Neural crest cell (in vitro differentiated cells): Measurements from ENCODE around the gene ARSK. TPM values are rescaled to one million over a fixed set of nuclear protein-coding genes. Genes with fewer than 3 reads are reported as not detected.

Experiments used
- DNase-seq: peaks from one replicate; pipeline ENCODE4 v3.0.0; 2021; ENCODE audit warnings: low read depth, mixed read lengths, low spot score
- H3K27ac Mint-ChIP-seq: one replicate; pipeline ENCODE4 v1.8.0; 2021; ENCODE audit warnings: mild to moderate bottlenecking, mixed read lengths; ENCODE audit not compliant: unreplicated experiment
- H3K27me3 Mint-ChIP-seq: 2 replicates; pipeline ENCODE4 v1.8.0; 2021; ENCODE audit warnings: low read depth, mild to moderate bottlenecking, mixed read lengths
- H3K36me3 Mint-ChIP-seq: 2 replicates; pipeline ENCODE4 v1.8.0; 2021; ENCODE audit warnings: low read depth, mild to moderate bottlenecking, mixed read lengths
- H3K4me1 Mint-ChIP-seq: 2 replicates; pipeline ENCODE4 v1.8.0; 2021; ENCODE audit warnings: mixed read lengths
- H3K4me3 Mint-ChIP-seq: one replicate; pipeline ENCODE4 v1.8.0; 2021; ENCODE audit warnings: mild to moderate bottlenecking, mixed read lengths
- H3K9me3 Mint-ChIP-seq: 2 replicates; pipeline ENCODE4 v1.8.0; 2021; ENCODE audit warnings: mixed read lengths
- CTCF ChIP-seq: fragments of 200-600 bp; sonication (generic); conservative IDR thresholded peaks from 2 replicates; pipeline ENCODE4 v1.5.0; 2021; ENCODE audit warnings: antibody characterized with exemption, mild to moderate bottlenecking
- total RNA-seq: library from RNA; stranded (reverse); gene quantifications from 2 replicates; pipeline ENCODE4 v1.2.1, GENCODE V29; 2021

The ARSK gene
- total RNA-seq, 1 donor from 2014 or later, result 8.9 TPM

- DNase-seq, result no peak
- Mint-ChIP-seq H3K4me1 (no peaks in the 10 kb centered on the region), H3K36me3 (no peaks in the 10 kb centered on the region), H3K27me3 (peaks cover 2% of the 10 kb centered on the region), H3K4me3 (no peak overlapping the region), H3K9me3 (peaks cover 8% of the 10 kb centered on the region), H3K27ac (no peak overlapping the region)
- no peak for TF ChIP-seq CTCF
Observed at GRCh38 chr5:95633671-95634070, 78.8 kb downstream of the ARSK start.

- TF ChIP-seq CTCF, result no peak
- Mint-ChIP-seq H3K27me3 (peaks cover 2% of the 10 kb centered on the region), H3K36me3 (no peaks in the 10 kb centered on the region), H3K9me3 (peaks cover 7% of the 10 kb centered on the region), H3K27ac (no peak overlapping the region), H3K4me3 (no peak overlapping the region), H3K4me1 (no peaks in the 10 kb centered on the region)
- DNase-seq, result no peak
Observed at GRCh38 chr5:95634081-95634480, 79.2 kb downstream of the ARSK start.

GRCh38 chr5:95638632-95639031 lies 83.7 kb downstream of the ARSK start:
- Mint-ChIP-seq H3K27me3 (peaks cover 2% of the 10 kb centered on the region), H3K4me1 (no peaks in the 10 kb centered on the region), H3K27ac (no peak overlapping the region), H3K4me3 (no peak overlapping the region), H3K36me3 (no peaks in the 10 kb centered on the region), H3K9me3 (peaks cover under 1% of the 10 kb centered on the region)
- no peak for TF ChIP-seq CTCF
- no peak for DNase-seq

DNA sequence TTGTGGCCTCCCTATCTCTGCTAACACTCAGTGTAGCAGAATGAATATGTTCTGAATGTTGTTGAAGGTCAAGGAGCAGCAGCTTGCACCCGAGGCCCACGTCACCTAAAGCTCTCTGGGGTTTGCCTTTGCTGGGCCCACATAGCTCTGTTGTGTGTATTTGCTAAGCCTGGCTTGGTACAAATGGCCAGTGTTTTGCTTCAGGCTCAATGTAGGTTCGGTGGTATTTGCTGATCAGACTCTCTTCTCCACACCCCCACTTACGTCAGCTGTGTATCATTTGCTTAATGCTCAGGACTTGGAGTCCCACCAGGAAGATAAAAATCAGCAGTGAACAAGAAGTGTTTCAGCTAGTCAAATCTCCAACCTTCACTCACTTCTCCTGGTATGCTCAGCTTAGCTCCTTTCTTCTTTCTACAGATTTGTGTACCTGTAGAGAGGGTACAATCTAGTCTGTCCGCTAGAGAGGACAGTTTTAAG lies 86.9 kb downstream of the ARSK start:
- Mint-ChIP-seq H3K4me3 (no peak overlapping the region), H3K4me1 (peaks cover 4% of the 10 kb centered on the region), H3K36me3 (no peaks in the 10 kb centered on the region), H3K27ac (no peak overlapping the region), H3K27me3 (peaks cover 2% of the 10 kb centered on the region), H3K9me3 (peaks cover 2% of the 10 kb centered on the region)
- DNase-seq, result no peak
- no peak for TF ChIP-seq CTCF

GRCh38 chr5:95643152-95643551 lies 88.3 kb downstream of the ARSK start:
- TF ChIP-seq CTCF, result no peak
- Mint-ChIP-seq H3K4me3 (no peak overlapping the region), H3K36me3 (no peaks in the 10 kb centered on the region), H3K27ac (no peak overlapping the region), H3K9me3 (peaks cover 2% of the 10 kb centered on the region), H3K4me1 (peaks cover 7% of the 10 kb centered on the region), H3K27me3 (peaks cover under 1% of the 10 kb centered on the region)
- DNase-seq, result no peak
